Stimulated activated CD8-positive, alpha-beta memory T cell treated with anti-CD3 and anti-CD28 coated beads, Interleukin-15, amount 100 ng/mL, for 1 hour (primary cell): ENCODE results near the gene LRRN4CL.
A peak's percentile ranks its signal among the peaks of the same experiment; 100 is the strongest.
"Not testable (repeated sequence)": the region's sequence is repeated elsewhere in the genome, so short reads cannot be mapped to it uniquely, and the experiment has no call there.

Experiments used
- DNase-seq: peaks from one replicate; pipeline ENCODE4 v3.0.0-alpha.2; 2020; ENCODE audit warnings: low read depth

The LRRN4CL gene

GRCh38 chr11:62689421-62690183 is at the start of gene LRRN4CL:
LRRN4CL (minus strand) TSS chr11:62689530; CDS start chr11:62688508, 1,022 bp downstream.
- DNase-seq = no peak

- DNase-seq = no peak
Measured at GRCh38 chr11:62737196-62737595, 47.9 kb upstream of the LRRN4CL start.

- no peak for DNase-seq
Measured at GRCh38 chr11:62732830-62733229, 43.5 kb upstream of the LRRN4CL start.

GRCh38 chr11:62730076-62730475 is 40.7 kb upstream of the LRRN4CL start:
- not testable (repeated sequence) for DNase-seq

- DNase-seq = peak; percentile 69
Measured at GRCh38 chr11:62728171-62728988, 39.0 kb upstream of the LRRN4CL start, which contains the start of gene TTC9C. TTC9C (plus strand) TSS chr11:62728486; CDS start chr11:62728849, 363 bp downstream.

GRCh38 chr11:62727872-62728170 is 38.5 kb upstream of the LRRN4CL start:
- peak; percentile 57 for DNase-seq

- peak; percentile 92 for DNase-seq
Measured at GRCh38 chr11:62727165-62727871, 38.0 kb upstream of the LRRN4CL start, which contains the start of gene HNRNPUL2. HNRNPUL2 (minus strand) TSS chr11:62727457; CDS start chr11:62727156, 301 bp downstream.

GRCh38 chr11:62726915-62727164 is 37.5 kb upstream of the LRRN4CL start:
- no peak for DNase-seq

- DNase-seq = no peak
Measured at GRCh38 chr11:62726156-62726914, 37.0 kb upstream of the LRRN4CL start.

- no peak for DNase-seq
Measured at GRCh38 chr11:62725646-62726045, 36.3 kb upstream of the LRRN4CL start.

GRCh38 chr11:62724171-62724570 is 34.8 kb upstream of the LRRN4CL start:
- no peak for DNase-seq

- no peak for DNase-seq
Measured at GRCh38 chr11:62721994-62722393, 32.7 kb upstream of the LRRN4CL start.

GRCh38 chr11:62719302-62719978 is 30.1 kb upstream of the LRRN4CL start:
- no peak for DNase-seq

- DNase-seq = no peak
Measured at GRCh38 chr11:62716816-62717215, 27.5 kb upstream of the LRRN4CL start.

GRCh38 chr11:62716206-62716605 is 26.9 kb upstream of the LRRN4CL start:
- no peak for DNase-seq

GRCh38 chr11:62715150-62716130 is 26.1 kb upstream of the LRRN4CL start:
- no peak for DNase-seq

- no peak for DNase-seq
Measured at GRCh38 chr11:62713343-62713742, 24.0 kb upstream of the LRRN4CL start.

GRCh38 chr11:62712861-62713260 is 23.5 kb upstream of the LRRN4CL start:
- no peak for DNase-seq

GRCh38 chr11:62712276-62712812 is 23.0 kb upstream of the LRRN4CL start:
- DNase-seq = no peak

GRCh38 chr11:62710001-62710345 is 20.6 kb upstream of the LRRN4CL start:
- DNase-seq = no peak
